Neural progenitor cell (in vitro differentiated cells): Measurements from ENCODE around the gene RITA1.

Experiments
- EZH2 ChIP-seq: fragments of 200-600 bp; sonication (generic); IDR thresholded peaks from 2 replicates; pipeline ENCODE4 v1.6.1; 2017; ENCODE audit warnings: antibody characterized with exemption, mild to moderate bottlenecking, moderate library complexity
- EZH2phosphoT487 ChIP-seq: fragments of 200-600 bp; sonication (generic); IDR thresholded peaks from 2 replicates; pipeline ENCODE4 v1.6.1; 2017; ENCODE audit warnings: antibody characterized with exemption
- TF ChIP-seq, protein P1 (sequence below): fragments of 200-600 bp; sonication (generic); IDR thresholded peaks from 2 replicates; pipeline ENCODE4 v1.5.1; 2017; ENCODE audit warnings: antibody characterized with exemption, mild to moderate bottlenecking

- TF ChIP-seq, protein P1, sequence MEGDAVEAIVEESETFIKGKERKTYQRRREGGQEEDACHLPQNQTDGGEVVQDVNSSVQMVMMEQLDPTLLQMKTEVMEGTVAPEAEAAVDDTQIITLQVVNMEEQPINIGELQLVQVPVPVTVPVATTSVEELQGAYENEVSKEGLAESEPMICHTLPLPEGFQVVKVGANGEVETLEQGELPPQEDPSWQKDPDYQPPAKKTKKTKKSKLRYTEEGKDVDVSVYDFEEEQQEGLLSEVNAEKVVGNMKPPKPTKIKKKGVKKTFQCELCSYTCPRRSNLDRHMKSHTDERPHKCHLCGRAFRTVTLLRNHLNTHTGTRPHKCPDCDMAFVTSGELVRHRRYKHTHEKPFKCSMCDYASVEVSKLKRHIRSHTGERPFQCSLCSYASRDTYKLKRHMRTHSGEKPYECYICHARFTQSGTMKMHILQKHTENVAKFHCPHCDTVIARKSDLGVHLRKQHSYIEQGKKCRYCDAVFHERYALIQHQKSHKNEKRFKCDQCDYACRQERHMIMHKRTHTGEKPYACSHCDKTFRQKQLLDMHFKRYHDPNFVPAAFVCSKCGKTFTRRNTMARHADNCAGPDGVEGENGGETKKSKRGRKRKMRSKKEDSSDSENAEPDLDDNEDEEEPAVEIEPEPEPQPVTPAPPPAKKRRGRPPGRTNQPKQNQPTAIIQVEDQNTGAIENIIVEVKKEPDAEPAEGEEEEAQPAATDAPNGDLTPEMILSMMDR, result no peak
- TF ChIP-seq EZH2phosphoT487 (no peak), EZH2 (no peak)
Observed at GRCh38 chr12:113170457-113170856, 15.1 kb upstream of the RITA1 start.
